ENCODE results near the gene ITK.

ITK gene

GRCh38 chr5:157303023-157303422 is 122.4 kb downstream of the ITK start:
- H3K4me3 ChIP-seq (replicated peaks; ENCODE audit: low read depth, low read length) = no peak overlapping the region
- DNase-seq (ENCODE audit: low read depth) = no peak
- TF ChIP-seq CTCF (IDR thresholded peaks at IDR 0.05; ENCODE audit: low read length, missing control alignments) = no peak

GRCh38 chr5:157303667-157304327 is 123.2 kb downstream of the ITK start:
- no peak for DNase-seq (ENCODE audit: low read depth)
- H3K4me3 ChIP-seq (replicated peaks; ENCODE audit: low read depth, low read length) = no peak overlapping the region
- TF ChIP-seq CTCF (IDR thresholded peaks at IDR 0.05; ENCODE audit: low read length, missing control alignments) = no peak

Data from fibroblast of pulmonary artery (primary cell).